Measurements from ENCODE around the gene CES2.
"Not testable (repeated sequence)": the region's sequence is repeated elsewhere in the genome, so short reads cannot be mapped to it uniquely, and the experiment has no call there.

Gene CES2

GRCh38 chr16:66936889-66937554 is 1.7 kb downstream of the CES2 start:
- DNase-seq: no peak

GRCh38 chr16:66937725-66938337 is 2.5 kb downstream of the CES2 start:
- no peak for DNase-seq

GRCh38 chr16:66939366-66939765 is 4.0 kb downstream of the CES2 start:
- no peak for DNase-seq

- DNase-seq: no peak
Measured at GRCh38 chr16:66940236-66940635, 4.9 kb downstream of the CES2 start.

GRCh38 chr16:66942981-66943380 is 7.7 kb downstream of the CES2 start:
- no peak for DNase-seq

GRCh38 chr16:66943426-66944053 is 8.2 kb downstream of the CES2 start:
- DNase-seq: no peak

GRCh38 chr16:66944054-66944441 is 8.7 kb downstream of the CES2 start:
- DNase-seq: no peak

GRCh38 chr16:66944971-66945370 is 9.7 kb downstream of the CES2 start:
- DNase-seq: not testable (repeated sequence)

GRCh38 chr16:66945939-66946338 is 10.6 kb downstream of the CES2 start:
- DNase-seq: no peak

GRCh38 chr16:66946541-66946940 is 11.2 kb downstream of the CES2 start:
- DNase-seq: no peak

GRCh38 chr16:66946974-66947301 is 11.6 kb downstream of the CES2 start:
- DNase-seq: no peak

- peak; percentile 72 for DNase-seq
Measured at GRCh38 chr16:66947302-66948065, 12.2 kb downstream of the CES2 start.

- no peak for DNase-seq
Measured at GRCh38 chr16:66948134-66948836, 13.0 kb downstream of the CES2 start.

GRCh38 chr16:66948837-66949225 is 13.5 kb downstream of the CES2 start:
- DNase-seq: no peak

GRCh38 chr16:66949472-66949871 is 14.2 kb downstream of the CES2 start:
- no peak for DNase-seq

- DNase-seq: no peak
Measured at GRCh38 chr16:66950437-66950836, 15.1 kb downstream of the CES2 start.

- DNase-seq: no peak
Measured at GRCh38 chr16:66950971-66951790, 15.9 kb downstream of the CES2 start.

- DNase-seq: no peak
Measured at GRCh38 chr16:66952430-66953110, 17.3 kb downstream of the CES2 start.

- no peak for DNase-seq
Measured at GRCh38 chr16:66953462-66954096, 18.3 kb downstream of the CES2 start.

GRCh38 chr16:66954097-66954659 is 18.9 kb downstream of the CES2 start:
- DNase-seq: peak; percentile 59
